GM19351 (cell line): ENCODE measurements around the gene RPS21.

Source experiments
- ATAC-seq: cut with Tn5 transposase; IDR thresholded peaks from one replicate; pipeline ENCODE4 v1.9.1; 2021; ENCODE audit warnings: mild to moderate bottlenecking, moderate library complexity; ENCODE audit not compliant: unreplicated experiment

RPS21 gene

DNA sequence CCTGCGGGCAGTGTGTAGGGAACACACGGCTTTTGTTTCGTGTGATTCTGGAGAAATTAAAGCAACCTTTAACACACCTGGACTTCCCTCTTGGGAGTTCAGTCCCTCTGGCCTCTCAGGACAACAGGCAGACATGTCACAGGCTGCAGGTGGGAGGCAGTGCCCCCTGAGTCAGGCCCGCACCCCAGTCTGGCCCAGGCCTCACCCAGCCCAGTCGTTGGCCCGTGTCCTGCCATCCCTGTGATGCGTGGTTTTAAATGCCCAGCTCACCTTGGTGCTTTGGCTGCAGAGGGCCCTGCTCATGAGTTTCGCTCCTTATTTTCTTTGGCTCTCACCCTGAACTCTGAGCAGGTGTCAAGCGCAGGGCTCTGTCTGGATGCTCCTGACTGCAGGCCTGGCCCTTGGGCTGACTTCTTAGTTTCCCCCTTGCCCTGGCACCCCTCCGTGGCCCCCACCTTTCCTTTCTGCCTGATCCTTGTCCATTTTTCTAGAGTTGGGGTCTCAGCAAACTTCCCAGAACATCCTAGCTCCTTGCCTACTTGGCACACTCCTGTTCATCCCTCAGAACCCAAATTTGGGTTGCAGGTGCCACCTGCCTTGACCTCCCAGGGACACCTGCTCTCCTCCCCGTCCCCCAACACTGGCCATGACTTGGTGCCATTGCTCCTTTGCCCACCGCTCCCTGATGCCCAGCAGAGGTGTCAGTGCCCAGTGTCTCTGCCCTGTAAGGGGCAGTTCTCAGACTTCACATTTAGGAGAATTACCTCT, 22.4 kb downstream of the RPS21 start:
- no peak for ATAC-seq

DNA sequence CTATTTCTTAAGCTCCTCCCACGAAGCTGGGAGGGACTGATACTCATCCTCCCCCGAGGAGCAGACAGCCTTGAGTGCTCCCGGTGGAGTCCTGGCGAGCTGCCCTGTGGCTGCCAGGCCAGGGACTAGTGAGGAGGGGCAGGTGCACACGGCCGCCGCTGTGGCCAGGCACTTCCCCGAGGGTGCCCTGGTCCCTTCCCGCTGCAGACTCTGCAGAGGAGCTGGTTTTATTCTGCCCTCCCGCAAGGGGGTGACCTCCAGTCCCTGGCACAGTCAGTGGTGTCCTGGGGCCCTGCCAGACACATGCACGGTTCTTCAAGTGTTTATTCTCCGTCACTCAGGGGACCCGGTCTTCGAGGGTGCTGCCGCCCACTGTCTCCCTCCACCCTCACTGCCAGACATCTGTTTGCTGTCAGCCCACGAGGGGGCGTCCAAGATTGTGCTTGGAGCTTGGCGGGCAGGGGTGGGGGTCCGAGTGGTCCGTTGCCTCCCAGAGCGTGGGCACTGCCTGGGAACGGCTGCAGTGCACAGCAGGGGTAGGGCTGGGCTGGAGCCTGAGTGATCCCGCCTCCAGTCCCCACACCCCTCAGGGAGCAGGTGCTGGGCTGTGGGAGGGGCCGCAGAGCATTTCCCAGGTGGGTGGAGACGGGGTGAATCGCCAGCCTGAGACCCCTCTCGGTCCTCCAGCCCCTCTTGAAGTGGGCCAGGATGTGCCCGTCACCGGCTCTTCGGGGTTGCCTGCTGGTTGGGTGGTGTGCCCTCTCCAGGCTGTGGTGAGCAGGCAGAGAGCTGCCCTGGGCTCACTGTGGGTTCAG, 23.2 kb downstream of the RPS21 start:
- no peak for ATAC-seq

DNA sequence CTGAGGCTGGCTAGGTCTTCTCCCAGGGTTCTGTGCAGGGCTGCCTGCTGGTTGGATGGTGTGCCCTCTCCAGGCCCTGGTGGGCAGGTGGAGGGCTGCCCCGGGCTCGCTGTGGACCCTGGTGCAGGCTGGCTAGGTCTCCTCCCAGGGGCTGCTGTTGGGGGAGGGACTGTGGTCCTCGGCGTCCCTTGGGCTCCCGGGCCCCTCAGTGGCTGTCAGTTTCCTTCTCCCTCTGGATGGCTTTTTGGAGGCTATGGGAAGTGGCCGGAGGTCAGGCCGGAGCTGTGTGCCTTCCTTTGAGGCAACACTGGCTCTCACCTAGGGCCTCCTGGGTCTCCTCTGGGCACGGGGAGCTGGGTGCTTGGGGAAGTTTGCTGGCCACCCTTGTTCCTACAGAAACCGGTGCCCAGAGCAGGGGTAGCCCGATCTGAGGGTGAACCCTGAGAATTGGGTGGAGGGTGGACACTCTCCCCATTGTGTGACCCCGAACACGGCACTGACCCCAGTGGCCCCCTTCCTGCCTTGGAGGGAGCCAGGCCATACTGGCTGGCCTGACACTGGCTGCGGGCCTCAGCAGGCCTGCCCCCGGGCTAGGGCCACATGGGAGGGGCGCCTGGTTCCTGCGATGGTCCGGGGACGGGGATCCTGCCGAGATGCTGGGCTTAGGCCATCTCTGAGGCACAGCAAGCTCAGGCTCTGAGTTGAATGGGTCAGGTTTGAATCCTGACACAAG, 24.0 kb downstream of the RPS21 start:
- no peak for ATAC-seq

- ATAC-seq, result no peak
These were observed 24.7 kb downstream of the RPS21 start for GRCh38 chr20:62411479-62412193.

DNA sequence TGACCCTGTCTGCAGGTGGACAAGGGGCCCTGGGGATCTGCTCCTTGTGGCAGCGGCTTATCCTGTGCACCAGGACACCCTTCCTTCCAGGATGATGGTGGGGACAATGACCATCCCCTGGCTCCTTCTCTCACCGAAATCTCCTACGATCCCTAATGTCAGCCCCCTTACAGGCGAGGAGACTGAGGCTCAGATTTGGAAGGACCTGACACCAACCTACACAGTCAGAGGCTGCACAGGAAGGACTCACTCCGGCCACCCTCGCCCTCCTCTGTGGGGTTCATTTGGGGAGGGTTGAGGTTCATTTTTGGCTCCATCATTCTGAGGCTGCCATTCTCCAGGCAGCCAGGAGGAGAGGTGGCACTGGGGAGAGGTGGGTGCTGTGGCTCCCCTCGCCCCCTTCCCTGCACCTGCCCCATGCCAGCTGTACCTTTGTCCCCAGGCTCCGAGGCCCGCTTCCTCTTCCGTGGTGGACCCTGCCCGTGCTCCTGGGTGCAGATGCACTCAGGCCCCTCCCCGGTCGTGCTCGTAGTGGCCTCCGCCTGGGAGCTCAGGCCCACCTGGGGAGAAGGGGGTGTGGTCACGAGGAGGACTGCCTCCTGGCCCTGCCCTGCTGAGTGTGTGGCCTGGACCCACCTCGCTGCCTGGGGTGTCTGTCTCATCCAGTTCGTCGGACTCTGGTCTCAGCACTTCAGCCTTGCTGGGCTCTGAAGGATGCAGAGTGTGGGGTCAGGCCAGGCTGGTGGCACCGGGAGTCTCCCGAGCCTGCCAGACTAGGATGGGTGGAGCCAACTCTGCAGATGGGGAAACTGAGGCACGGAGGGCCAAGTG, 25.5 kb downstream of the RPS21 start:
- ATAC-seq, result no peak

DNA sequence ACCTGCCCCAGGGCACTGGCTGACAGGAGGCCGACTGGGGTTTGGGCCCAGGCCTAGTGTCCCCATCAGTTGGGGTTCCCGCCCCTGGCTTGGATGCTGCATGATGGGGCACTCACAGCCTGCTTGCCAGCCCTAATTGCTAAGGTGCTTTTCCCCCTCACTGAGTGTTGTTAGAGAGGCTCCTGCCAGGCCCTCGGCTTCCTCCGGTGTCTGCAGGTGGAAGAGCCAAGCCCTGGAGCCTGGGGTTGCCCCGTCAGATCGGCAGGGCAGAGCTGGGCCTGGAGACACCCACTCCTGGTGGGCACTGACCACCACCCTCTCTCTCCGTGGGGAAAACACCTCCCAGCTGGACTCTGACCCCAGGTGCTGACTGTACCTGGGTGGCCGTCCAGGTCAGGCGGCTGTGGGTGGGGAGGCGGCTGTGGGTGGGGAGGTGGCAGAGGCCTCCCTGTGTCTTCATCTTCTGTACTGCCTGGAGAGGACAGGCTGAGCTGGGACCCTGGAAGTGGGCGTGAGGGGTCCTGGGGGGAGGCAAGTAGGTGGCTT, 26.2 kb downstream of the RPS21 start:
- ATAC-seq, result no peak

DNA sequence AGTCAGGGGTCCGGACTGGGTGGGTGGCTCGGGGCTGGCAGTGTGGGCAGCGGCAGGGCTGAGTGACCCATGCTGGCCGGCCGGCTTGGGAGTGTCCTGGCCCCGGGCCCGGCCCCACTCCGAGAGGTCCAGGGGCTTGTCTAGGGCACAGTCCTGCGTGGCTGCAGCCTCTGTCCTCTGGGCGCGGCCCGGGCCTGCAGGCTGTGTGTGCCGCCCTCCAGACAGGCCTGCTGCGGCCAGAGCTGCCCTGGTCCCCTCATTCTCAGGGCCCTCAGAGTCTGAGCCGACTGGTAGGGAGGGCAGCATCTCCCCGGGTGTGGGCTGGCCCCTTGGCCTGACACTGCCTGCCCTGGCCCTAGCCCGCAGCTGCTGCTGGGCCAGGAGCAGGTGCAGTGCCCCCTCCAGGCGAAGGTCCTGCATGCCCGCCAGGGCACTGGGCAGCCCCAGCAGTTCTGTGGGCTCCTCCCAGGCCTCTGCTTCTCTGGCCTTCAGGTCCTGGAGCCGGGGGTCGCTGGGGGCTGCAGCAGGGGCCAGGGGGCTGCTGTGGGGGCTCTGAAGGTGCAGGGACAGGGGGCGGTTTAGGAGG, 27.1 kb downstream of the RPS21 start:
- no peak for ATAC-seq

GRCh38 chr20:62415354-62416111, 28.6 kb downstream of the RPS21 start:
- ATAC-seq, result no peak

- ATAC-seq, result no peak
These were observed 30.0 kb downstream of the RPS21 start for GRCh38 chr20:62416651-62417637.

- ATAC-seq, result no peak
These were observed 31.2 kb downstream of the RPS21 start for GRCh38 chr20:62417981-62418708.

DNA sequence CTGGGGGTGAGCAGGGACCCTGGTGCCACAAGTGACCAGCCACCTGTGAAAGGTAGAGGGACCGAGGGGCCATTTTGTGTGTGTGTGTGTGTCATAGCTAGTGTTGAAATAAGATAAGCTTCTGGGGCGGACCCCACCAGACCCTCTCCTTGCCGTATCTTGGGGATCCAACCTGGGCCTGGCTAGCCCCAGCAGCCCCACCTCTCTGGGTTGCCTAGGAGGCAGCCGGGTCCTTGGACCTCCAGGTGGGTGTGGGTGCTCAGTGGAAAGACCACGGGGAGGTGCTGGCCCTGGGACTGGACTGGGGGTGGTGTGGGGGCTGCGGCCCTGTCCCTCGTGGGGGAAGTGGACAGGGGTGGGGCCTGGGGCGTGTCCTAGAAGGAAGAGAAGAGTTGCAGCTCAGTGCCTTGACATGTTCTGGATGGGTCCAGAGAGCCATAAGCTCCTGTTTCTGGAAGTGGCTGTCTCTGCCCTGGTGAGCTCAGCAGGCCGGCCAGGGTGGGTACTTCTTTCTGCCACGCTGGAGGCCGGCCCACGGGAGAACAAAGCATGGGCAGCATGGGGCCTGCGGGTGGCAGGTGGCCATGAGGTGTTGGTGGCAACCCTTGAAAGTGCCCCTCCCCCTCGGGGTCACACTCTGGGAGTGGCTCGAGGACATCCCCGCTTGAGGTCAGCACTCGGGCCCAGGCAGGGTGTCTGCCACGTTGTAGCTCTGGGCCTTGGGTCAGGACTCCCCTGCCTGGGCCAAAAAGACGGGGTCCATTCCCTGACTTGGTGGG, 32.0 kb downstream of the RPS21 start:
- no peak for ATAC-seq

- ATAC-seq, result no peak
These were observed 32.9 kb downstream of the RPS21 start for GRCh38 chr20:62419759-62420158.

- ATAC-seq, result no peak
These were observed 34.2 kb downstream of the RPS21 start for GRCh38 chr20:62420846-62421715.

DNA sequence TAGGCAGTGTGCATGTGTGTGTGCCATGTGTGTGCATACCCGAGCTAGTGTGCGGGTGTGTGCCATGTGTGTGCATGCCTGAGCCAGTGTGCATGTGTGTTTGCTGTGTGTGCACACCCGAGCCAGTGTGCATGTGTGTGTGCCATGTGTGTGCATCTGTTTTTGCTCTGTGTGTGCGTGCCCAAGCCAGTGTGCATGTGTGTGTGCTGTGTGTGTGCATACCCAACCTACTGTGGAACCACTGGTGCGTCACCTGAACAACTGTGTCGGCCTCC, 34.8 kb downstream of the RPS21 start:
- no peak for ATAC-seq

DNA sequence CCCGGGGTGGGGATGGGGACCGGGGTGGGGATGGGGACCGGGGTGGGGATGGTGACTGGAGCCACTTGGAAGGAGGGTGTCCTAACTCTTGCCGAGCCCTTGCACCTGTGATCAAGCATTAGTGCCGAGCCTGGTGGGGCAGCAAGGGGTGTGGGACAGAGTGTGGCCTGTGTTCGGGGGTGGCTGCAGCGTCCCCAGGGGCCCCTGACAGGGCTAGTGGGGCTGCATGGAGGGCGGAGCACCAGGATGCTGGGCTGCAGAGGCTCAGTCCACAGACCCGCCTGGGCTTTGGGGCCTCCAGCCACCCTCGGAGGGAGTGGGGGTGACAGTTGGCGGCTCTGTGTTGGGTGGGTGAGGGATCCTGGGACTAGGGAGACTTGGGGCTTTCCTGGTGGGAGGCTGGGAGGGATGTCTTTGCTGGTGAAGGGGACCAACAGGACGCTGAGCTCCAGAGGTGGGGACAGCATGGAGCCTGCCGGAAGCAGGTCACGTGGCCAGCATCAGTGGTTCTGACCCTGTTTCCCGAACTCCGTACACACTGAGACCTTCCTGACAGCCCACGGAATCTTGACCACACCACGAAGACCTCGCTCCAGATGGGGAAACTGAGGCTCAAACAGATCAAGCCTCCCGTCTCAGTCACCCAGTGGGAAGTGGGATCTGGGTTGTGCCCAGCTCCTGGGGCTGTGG, 35.9 kb downstream of the RPS21 start:
- ATAC-seq, result no peak
